HL-60/S4 treated with phorbol 12-myristate 13-acetate at 8.2 ng/mL for 4 days and 3 days (cell line): ENCODE data around the gene HEG1.
"Not testable (repeated sequence)": the region's sequence is repeated elsewhere in the genome, so short reads cannot be mapped to it uniquely, and the experiment has no call there.

Source experiments
- in situ Hi-C: fragments of 300-500 bp; cut with MboI; formaldehyde crosslinking; loops from 2 replicates; pipeline ENCODE4 v1.15.0; 2022; ENCODE audit warnings: low sequenced_read_pairs

Gene HEG1, protein sequence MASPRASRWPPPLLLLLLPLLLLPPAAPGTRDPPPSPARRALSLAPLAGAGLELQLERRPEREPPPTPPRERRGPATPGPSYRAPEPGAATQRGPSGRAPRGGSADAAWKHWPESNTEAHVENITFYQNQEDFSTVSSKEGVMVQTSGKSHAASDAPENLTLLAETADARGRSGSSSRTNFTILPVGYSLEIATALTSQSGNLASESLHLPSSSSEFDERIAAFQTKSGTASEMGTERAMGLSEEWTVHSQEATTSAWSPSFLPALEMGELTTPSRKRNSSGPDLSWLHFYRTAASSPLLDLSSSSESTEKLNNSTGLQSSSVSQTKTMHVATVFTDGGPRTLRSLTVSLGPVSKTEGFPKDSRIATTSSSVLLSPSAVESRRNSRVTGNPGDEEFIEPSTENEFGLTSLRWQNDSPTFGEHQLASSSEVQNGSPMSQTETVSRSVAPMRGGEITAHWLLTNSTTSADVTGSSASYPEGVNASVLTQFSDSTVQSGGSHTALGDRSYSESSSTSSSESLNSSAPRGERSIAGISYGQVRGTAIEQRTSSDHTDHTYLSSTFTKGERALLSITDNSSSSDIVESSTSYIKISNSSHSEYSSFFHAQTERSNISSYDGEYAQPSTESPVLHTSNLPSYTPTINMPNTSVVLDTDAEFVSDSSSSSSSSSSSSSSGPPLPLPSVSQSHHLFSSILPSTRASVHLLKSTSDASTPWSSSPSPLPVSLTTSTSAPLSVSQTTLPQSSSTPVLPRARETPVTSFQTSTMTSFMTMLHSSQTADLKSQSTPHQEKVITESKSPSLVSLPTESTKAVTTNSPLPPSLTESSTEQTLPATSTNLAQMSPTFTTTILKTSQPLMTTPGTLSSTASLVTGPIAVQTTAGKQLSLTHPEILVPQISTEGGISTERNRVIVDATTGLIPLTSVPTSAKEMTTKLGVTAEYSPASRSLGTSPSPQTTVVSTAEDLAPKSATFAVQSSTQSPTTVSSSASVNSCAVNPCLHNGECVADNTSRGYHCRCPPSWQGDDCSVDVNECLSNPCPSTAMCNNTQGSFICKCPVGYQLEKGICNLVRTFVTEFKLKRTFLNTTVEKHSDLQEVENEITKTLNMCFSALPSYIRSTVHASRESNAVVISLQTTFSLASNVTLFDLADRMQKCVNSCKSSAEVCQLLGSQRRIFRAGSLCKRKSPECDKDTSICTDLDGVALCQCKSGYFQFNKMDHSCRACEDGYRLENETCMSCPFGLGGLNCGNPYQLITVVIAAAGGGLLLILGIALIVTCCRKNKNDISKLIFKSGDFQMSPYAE (N-terminal part only)

DNA sequence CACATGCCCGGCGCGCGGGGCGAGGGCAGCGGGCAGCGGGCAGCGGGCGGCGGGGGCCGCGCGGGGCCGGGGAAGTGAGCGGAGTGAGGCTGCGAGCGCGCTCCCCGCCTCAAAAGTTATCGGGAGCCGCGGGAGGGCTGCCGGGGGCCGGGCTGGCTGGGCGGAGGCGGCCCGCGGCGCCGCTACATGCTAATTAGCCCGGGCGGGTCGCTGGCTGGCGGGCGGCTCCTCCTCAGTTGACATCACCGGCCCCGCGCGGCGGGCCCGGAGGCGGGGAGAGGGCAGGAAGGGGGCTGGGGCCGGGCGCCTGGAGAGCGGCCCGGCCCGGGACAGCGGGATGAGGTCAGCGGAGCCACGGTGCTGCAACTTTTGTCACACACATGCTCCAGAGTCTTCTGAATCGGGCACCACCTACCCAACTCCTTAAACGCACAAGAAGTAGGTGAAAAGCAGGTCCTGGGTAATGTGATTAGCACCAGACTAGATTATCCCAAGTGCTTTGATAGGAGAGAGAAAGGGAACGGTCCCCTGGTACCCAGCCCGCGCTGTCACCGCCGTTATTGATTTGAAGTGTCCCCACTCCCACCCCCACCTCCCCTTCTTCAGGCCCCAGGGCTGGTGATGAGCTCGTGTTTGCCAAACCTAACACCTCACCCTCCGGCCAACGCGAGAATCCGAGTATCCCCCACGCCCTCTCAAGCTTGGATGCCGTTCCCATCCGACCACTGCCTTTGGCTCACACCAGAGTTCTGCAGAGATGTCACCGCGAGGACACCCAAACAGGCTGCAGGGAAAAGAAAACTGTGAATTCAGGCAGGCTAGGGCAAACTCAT lies at the start of gene HEG1:
HEG1 (minus strand) TSS at position 85 of the 833 bp plus-strand sequence. CDS start 107 bp downstream, outside the sequence.
- in situ Hi-C loops = no loop called here

DNA sequence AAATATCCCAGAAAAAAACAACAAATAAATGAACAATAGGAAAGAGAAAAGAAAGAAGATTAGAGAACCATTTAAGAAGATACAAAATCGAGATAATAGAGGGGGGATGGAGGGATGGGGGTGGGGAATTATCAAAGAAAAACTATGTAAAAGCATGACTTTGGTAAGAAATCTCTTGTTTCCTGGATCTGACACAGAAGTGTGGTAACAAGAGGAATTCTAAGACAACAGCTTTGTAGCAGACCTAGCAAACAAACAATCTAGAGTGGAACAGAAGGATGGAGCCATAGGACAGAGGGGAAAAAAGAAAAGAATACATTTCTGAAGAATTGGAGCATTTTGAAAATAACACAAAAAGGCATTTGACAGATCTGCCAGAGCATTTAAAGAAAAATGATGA lies 49.3 kb upstream of the HEG1 start:
- in situ Hi-C loops = no loop called here

DNA sequence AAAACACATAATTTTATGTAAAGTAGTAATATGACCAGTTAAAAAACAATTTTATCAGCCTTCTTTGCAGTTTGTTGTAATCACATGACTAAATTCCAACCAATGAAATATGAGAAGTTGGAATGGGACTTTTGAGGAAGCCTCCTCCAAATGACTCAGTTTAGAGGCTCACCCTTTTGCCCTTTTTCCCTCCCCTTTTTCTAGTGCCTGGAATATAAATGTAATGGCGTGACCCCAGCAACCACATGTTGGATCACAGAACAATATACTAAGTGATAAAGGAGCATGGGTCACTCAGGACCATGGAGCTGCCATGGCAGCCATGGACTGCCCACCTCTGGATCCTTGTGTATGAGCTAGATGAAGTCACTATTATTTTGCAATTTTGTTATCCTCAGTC lies 48.8 kb upstream of the HEG1 start:
- in situ Hi-C loops = no loop called here

DNA sequence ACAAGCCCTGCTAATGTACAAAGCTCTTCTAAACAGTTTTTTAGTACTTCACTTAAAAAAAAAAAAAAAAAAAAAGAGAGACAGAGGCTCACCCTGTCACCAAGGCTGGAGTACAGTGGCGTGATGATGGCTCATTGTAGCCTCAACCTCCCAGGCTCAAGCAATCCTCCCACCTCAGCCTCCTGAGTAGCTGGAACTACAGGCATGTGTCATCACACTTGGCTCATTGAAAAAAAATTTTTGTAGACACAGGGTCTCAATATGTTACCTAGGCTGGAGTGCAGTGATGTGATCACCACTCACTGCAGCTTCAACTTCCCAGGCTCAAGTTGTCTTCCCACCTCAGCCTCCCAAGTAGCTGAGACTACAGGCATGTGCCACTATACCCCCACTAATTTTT lies 47.6 kb upstream of the HEG1 start:
- in situ Hi-C loops = no loop called here

DNA sequence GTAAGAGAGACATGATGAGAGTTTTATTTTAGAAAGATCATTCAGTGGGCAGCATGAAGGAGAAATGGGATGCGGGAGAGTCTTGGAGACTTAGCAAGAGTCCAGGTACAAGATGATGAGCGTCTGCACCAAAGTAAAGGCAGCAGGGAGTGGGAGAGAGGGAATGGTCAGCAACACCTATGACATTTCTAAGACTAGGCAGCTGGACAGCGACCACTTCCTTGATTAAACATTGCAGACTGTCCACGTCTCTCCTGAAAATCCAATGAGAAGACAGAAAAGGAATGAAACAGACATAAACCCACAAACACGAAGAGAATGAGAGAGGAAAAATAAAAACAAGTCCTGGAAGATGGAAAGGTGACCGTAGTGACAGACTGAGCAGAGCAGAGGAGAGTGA lies 46.7 kb upstream of the HEG1 start:
- in situ Hi-C loops = no loop called here

DNA sequence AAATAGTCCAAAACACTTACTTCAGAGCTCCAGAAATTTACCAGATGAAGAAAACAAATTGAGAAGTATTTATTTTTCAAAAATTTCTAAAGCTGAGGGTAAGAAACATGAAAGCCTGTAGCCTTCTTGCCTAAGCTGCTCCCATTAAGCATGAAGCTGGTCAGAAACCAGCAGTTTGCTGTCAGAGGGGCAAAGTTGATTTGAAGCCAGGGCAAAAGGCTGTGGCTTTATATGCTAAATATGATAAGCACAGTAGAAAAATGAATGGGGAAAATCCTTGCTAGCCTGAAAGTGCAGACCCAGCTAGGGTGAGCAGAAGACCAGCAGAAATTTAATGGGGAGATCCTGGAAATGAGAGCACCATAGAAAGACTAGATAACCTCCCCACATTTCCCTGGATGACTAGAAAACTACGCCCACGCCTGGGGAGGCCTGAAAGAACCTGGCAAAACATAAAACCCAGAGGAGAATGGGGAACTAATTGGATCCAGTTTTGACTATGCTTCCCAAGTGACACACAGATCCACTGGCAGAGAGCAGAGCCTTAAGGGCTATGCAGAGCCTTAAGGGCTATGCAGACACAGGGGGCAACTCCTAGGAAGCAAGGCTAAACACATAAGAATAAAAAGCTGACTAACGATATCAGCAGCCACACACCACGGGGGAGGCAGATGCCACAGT lies 43.0 kb upstream of the HEG1 start:
- in situ Hi-C loops = no loop called here

DNA sequence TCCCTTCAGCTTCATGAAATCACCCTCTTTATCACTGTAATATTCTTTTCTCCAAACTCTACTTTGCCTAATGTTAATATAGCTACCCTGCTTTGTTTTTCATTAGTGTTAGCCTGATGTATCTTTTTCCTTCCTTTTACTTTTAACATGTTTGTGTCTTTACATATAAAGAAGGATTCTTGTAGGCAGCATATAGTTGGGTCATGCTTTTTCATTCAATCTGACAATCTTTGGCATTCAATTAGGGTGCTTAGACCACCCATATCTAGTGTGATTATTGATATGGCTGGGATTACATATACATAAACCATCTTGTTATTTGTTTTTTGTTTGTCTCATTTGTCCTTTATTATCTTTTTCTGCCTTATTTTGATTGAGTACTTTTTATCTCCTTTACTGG lies 34.9 kb upstream of the HEG1 start:
- in situ Hi-C loops = no loop called here

DNA sequence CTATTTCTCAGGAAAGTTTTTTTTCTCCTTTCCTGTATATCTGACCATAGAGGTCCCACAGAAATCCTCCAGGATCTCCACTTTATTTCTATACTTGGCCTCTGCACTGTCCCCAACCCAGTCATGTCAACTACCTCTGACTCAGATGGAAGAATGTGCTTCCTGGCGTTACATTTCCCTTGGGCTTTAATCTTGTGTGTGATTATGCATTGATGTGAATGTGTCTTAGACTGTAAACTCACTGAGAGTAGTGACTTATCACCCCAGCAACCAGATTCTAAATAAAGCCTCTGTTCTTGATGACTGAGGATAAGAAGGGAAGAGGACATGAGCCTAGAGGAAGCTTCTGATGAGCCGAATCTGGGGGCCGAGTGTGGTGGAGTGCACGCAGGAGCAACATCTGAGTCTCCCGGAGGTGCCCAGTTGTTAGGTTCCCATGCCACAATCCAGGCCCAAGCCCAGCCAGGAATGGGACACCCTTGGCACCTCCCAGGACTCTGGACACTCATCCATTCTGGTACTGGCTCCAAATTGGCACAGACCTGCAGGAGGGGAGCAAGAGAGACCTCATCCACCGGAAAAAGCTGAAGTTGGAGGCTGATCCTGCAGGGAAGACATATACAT lies 32.1 kb upstream of the HEG1 start:
- in situ Hi-C loops = no loop called here

DNA sequence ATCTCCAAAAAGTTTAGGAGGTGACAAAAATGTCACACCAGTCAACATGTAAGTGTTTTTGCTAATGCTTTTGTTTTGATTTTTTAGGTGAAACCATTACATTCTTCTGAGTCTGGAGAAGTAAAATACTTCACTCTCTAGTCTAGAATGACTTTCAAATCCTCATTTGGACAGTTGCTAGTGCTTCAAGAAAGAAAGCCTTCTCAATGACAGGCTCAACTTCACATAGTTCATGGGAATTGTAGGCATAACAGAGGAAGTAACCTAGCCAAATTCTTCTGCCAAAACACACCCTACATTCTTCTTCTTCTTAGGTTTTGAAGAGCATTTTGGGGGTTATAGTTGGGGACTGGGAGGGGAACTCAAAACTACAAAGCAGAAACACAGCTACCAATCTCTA lies 29.4 kb upstream of the HEG1 start:
- in situ Hi-C loops = no loop called here

DNA sequence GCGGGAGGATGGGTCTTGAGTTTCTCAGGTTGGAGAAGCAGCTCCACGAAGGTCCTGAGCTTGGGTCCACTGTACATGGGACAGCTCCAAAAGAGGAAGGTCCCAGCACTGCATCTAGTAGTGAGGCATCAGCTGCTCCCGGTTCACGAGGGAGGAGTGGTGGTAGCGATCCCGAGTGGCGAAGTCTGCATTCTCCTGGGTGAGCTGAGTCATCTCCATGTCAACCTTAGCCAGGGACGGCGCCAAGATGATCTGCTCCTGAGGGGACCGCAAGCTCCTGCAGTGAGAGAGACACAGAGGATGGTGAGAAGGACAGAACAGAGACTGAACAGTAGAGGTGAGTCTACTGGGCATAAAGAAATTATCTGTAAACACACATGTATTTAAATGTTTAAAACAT lies 28.0 kb upstream of the HEG1 start:
- in situ Hi-C loops = no loop called here

DNA sequence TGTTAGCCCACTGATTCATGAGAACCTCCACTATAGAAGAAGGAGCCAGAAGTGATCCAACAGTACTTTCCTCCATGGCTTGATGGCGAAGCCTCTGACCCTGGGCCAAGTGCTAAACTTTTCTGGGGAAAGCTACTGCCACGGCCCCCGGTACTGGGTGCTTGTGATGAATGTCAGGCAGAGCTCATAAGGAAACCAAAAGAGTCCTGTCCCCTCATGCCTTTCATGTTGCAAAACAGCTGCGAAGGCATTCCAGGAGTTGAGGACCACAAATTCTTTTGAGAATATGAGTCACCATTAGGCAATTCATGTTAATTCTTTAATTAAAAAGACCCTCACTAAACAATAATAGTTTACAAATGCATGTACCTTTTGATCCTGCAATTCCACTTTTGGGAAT lies 26.5 kb upstream of the HEG1 start:
- in situ Hi-C loops = not testable (repeated sequence)

DNA sequence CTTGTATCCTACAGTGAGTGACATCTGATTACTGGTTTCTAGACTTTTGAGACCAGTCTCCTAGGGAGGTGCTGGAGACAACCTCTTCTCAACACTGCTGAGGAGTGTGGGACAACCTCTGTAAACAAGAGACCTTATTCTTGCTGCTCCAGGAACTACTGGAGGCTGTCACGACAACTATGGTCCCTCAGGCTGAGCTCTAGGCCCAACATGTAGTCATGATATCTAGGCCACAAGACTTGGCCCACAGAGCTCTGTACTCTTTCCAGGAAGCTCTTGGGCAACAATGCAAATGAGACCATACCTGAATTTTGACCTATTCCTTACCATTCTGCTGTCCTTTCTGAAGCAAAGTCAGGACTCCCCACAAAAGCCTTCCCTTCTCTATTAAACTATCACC lies 24.3 kb upstream of the HEG1 start:
- in situ Hi-C loops = no loop called here

DNA sequence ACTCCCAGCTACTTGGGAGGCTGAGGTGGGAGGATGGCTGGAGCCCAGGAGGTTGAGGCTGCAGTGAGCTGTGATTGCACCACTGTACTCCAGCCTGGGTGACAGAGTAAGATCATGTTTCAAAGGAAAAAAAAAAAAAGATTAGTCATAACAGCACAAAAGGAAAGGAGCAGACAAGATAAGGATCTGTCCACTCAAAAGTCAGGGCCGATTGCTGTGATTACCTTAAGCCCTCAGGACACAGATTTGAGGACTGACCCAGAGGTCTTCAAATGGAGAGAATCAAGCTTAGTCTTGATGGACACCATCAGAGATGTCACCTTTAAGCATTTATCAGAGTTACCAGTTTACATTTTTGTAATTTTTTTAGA lies 23.9 kb upstream of the HEG1 start:
- in situ Hi-C loops = no loop called here

DNA sequence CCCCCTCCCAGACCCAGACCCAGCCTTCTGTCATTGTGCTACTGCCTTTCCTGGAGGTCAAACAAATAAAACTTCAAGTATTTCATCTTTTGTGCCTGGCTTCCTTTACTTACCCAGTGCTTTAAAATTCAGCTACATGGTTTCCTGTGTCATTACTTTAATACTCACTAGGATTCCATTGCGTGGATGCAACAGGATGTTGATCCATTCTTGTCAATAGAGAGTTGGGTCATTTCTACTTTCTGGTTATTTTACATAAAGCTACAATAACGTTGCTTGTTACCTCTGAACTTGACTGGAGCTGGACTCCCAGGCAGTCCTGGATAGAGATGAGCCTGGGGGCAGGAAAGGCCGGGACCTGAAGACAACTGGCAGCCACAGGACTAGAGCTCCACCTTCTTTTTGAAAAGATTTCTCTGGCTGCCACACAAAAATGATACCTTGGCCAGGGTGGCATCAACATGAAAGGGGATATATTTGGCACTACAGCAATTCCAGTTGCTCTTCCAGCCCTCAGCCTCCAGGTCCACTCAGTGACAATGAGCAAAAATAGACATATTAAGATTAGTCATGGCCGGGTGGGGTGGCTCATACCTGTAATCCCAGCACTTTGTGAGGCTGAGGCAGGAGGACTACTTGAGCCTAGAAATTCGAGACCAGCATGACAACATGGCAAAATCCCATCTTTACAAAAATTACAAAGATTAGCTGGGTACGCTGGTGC lies 23.3 kb upstream of the HEG1 start:
- in situ Hi-C loops = no loop called here

DNA sequence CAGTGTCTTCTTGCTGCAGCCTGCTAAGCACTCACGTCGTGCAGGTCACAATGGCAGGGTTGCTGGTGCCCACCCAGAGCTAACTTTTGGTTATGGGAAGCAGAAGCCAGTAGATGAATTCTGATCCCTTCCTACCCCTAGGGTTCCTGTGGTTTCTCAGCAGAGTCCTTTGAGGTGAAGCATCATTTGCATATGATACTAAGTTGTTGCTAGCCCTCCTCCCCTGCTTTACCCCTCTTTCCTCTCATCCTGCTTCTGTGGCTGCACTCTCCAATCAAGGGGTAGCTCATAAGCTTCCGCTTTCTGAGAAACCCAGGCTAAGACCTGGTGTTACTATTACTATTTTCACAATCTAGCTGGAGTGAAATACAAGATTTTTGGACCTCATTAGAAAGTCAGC lies 22.1 kb upstream of the HEG1 start:
- in situ Hi-C loops = no loop called here

DNA sequence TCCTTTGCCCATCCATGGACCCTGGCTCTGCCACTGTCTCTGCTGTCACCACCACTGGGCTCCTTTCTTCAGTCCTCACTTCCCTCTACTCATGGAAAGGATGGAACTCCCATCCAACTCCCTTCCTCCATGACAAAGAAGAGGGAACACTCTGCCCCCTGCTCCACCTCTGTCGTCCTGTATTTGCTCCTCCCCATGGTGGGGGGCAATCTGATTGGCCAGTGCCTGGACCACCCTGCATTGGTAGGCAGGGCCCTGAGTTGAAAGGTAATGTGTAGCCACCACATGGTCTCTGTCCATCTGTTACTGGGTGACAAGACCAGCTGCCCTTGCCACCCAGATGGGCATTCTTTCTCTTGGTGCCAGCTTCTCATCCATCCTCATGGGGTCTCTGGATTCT lies 20.7 kb upstream of the HEG1 start:
- in situ Hi-C loops = no loop called here

DNA sequence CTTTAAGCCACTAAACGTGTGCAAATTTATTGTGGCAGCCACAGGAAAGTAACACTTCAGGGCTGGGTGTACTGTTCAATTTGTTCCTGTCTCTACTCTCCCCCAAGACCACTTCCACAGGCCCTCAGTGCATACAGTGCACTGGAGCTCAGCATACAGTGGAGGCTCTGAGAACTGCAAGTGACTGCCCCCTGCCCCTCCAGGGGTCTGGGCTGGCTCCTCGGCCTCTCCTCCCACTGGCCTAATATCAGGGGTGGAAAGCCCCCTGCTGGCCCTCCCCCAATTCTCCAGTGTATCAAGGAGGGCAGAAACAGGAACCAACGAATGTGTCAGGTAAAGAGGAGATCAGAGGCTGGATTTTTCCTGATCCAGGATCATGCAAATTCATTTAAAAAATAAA lies 19.9 kb upstream of the HEG1 start:
- in situ Hi-C loops = no loop called here

DNA sequence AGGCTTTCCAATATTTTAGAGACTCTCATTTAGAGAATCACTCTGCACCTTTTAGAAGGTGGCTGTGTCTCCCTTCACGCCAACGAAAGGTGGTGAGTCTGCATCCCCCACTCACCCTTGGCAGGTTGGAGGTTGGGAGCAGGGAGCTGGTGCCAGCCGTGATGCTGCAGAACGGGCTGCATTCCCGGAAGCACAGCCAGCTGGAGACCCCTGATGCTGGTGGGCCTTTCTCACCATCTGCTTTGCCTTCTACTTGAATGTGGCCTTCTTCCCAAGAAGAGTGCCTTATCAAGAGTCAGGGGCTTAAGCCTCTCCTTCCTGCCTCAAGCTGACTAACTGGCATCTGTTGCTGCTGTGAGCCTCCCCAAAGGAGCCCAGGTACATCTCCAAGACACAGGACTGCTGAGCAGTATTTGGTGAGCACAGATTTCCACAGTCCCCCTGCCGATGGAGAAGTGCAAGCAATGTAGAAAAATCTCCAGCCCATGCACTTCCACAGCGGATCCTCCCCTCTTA lies 17.7 kb upstream of the HEG1 start:
- in situ Hi-C loops = no loop called here
